Glutamatergic neuron (in vitro differentiated cells): ENCODE measurements around the gene ZBTB7C. TPM values are rescaled to one million over a fixed set of nuclear protein-coding genes. Genes with fewer than 3 reads are reported as not detected.
A peak's percentile ranks its signal among the peaks of the same experiment; 100 is the strongest.

ENCODE experiments used
- DNase-seq: peaks from one replicate; pipeline ENCODE4 v3.0.0; 2022
- H3K27ac Mint-ChIP-seq: one replicate; pipeline ENCODE4 v1.8.0; 2020; ENCODE audit warnings: mild to moderate bottlenecking, mixed read lengths, inconsistent platforms; ENCODE audit not compliant: unreplicated experiment
- H3K27me3 Mint-ChIP-seq: one replicate; pipeline ENCODE4 v1.8.0; 2020; ENCODE audit warnings: mild to moderate bottlenecking, moderate library complexity, mixed read lengths, inconsistent platforms; ENCODE audit not compliant: unreplicated experiment
- H3K36me3 Mint-ChIP-seq: one replicate; pipeline ENCODE4 v1.8.0; 2020; ENCODE audit warnings: mild to moderate bottlenecking, mixed read lengths, inconsistent platforms; ENCODE audit not compliant: unreplicated experiment
- H3K4me1 Mint-ChIP-seq: one replicate; pipeline ENCODE4 v1.8.0; 2020; ENCODE audit warnings: mild to moderate bottlenecking, low read depth, mixed read lengths, inconsistent platforms; ENCODE audit not compliant: unreplicated experiment
- H3K4me3 Mint-ChIP-seq: one replicate; pipeline ENCODE4 v1.8.0; 2020; ENCODE audit warnings: mild to moderate bottlenecking, mixed read lengths, inconsistent platforms; ENCODE audit not compliant: unreplicated experiment
- H3K9me3 Mint-ChIP-seq: one replicate; pipeline ENCODE4 v1.8.0; 2020; ENCODE audit warnings: mild to moderate bottlenecking, moderate library complexity, mixed read lengths, inconsistent platforms; ENCODE audit not compliant: unreplicated experiment
- total RNA-seq: library from RNA; stranded (reverse); fragmentation: NEBNext Ultra II Directional; extraction: Animal tissue kit (Norgen Biotek cat#: 25700); gene quantifications from one replicate; pipeline ENCODE4 v1.2.1, GENCODE V29; 2021; ENCODE audit not compliant: unreplicated experiment
- TF ChIP-seq, protein P1 (sequence below): fragments of 200-600 bp; sonication (generic); IDR thresholded peaks from one replicate; pipeline ENCODE4 v1.5.0; 2021; ENCODE audit not compliant: partially characterized antibody, unreplicated experiment

ZBTB7C gene
- total RNA-seq, 1 donor from 2014 or later = 10.6 TPM

- H3K27me3 Mint-ChIP-seq = peaks cover 8% of the 10 kb centered on the region
- peaks cover 39% of the 10 kb centered on the region for H3K4me1 Mint-ChIP-seq
- TF ChIP-seq, protein P1, sequence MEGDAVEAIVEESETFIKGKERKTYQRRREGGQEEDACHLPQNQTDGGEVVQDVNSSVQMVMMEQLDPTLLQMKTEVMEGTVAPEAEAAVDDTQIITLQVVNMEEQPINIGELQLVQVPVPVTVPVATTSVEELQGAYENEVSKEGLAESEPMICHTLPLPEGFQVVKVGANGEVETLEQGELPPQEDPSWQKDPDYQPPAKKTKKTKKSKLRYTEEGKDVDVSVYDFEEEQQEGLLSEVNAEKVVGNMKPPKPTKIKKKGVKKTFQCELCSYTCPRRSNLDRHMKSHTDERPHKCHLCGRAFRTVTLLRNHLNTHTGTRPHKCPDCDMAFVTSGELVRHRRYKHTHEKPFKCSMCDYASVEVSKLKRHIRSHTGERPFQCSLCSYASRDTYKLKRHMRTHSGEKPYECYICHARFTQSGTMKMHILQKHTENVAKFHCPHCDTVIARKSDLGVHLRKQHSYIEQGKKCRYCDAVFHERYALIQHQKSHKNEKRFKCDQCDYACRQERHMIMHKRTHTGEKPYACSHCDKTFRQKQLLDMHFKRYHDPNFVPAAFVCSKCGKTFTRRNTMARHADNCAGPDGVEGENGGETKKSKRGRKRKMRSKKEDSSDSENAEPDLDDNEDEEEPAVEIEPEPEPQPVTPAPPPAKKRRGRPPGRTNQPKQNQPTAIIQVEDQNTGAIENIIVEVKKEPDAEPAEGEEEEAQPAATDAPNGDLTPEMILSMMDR = no peak
These were observed 413.1 kb downstream of the ZBTB7C start for GRCh38 chr18:47996091-47996541.

DNA sequence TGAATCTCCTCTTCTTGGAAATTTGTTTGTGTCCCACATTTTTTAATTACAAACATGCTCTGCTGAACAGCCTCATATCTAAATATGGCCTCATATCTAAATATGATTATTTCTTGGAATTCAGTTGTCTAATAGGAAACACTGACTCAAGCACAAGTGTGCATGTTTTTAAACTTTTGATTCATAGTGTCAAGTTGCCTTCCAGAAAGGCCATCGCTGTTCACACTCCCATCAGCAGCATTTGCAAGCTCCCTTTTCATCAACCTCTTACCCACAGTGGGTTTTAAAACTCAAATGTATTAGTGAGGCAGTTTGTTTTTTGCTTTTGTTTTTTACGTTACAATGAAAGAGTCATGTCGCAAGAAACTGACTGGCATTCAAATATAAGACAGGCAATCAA lies 413.5 kb downstream of the ZBTB7C start:
- no peaks in the 10 kb centered on the region for H3K36me3 Mint-ChIP-seq
- H3K9me3 Mint-ChIP-seq = peaks cover 10% of the 10 kb centered on the region
- H3K4me1 Mint-ChIP-seq = peaks cover 43% of the 10 kb centered on the region
- peak overlapping the region; percentile 2 for H3K4me3 Mint-ChIP-seq
- peak overlapping the region; percentile 85 for H3K27ac Mint-ChIP-seq
- TF ChIP-seq, protein P1 = no peak
- no peak for DNase-seq
- H3K27me3 Mint-ChIP-seq = peaks cover 9% of the 10 kb centered on the region

More at GRCh38 chr18:47996091-47996541, 413.1 kb downstream of the ZBTB7C start:
- peaks cover 8% of the 10 kb centered on the region for H3K9me3 Mint-ChIP-seq
- peak overlapping the region; percentile 85 for H3K27ac Mint-ChIP-seq
- DNase-seq = no peak
- peak overlapping the region; percentile 2 for H3K4me3 Mint-ChIP-seq
- no peaks in the 10 kb centered on the region for H3K36me3 Mint-ChIP-seq

DNA sequence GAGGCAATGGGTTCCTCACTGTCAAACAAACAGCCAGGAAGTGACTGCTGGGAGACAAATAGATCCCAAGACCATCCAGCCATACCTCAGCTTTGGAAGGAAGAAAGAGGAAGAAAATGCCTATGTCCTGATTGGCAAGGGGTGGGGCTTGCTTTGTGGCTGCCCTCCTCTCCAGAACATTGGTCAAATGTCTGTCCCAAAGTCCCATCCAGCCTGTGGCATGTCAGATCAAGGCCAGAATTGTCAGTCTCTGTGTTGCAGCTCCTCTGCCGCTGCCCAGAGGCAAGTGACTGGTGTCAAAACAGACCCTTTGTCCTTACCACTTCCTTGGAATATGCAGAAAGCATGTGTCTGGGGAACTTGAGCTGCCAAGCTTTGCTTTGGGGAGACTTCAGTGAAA lies 415.8 kb downstream of the ZBTB7C start:
- no peak for DNase-seq
- no peak overlapping the region for H3K4me3 Mint-ChIP-seq
- H3K27me3 Mint-ChIP-seq = peaks cover 14% of the 10 kb centered on the region
- peaks cover 49% of the 10 kb centered on the region for H3K4me1 Mint-ChIP-seq
- no peaks in the 10 kb centered on the region for H3K36me3 Mint-ChIP-seq
- H3K27ac Mint-ChIP-seq = peak overlapping the region; percentile 5
- TF ChIP-seq, protein P1 = no peak
- peaks cover 10% of the 10 kb centered on the region for H3K9me3 Mint-ChIP-seq

- H3K9me3 Mint-ChIP-seq = peaks cover 10% of the 10 kb centered on the region
- peaks cover 49% of the 10 kb centered on the region for H3K4me1 Mint-ChIP-seq
- H3K4me3 Mint-ChIP-seq = no peak overlapping the region
- TF ChIP-seq, protein P1 = no peak
- peaks cover 14% of the 10 kb centered on the region for H3K27me3 Mint-ChIP-seq
- no peaks in the 10 kb centered on the region for H3K36me3 Mint-ChIP-seq
- no peak for DNase-seq
- no peak overlapping the region for H3K27ac Mint-ChIP-seq
These were observed 416.2 kb downstream of the ZBTB7C start for GRCh38 chr18:47992976-47993375.

DNA sequence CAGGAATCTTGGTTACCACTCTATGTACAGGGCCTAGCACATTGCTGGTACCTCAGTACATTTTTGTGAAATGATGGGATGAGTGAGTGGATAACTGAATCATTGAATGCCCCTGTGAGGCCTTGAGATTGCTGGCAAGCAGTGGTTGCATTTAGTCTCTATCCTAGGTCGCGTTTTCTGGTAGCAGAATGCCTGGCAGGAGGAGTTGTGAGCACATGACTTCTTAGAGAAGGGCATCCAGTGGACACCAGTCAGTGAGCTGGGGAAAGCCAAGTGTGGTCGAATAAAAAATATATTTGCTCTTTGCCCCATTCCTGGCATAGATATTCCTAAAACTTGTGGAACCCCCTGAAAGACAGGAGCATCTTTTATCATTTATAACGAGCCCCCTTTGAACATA lies 416.9 kb downstream of the ZBTB7C start:
- H3K27me3 Mint-ChIP-seq = peaks cover 16% of the 10 kb centered on the region

More for the DNA sequence above, 416.9 kb downstream of the ZBTB7C start:
- H3K9me3 Mint-ChIP-seq = peaks cover 11% of the 10 kb centered on the region
- H3K27ac Mint-ChIP-seq = no peak overlapping the region
- TF ChIP-seq, protein P1 = no peak
- H3K4me3 Mint-ChIP-seq = no peak overlapping the region
- H3K36me3 Mint-ChIP-seq = no peaks in the 10 kb centered on the region
- DNase-seq = no peak
- H3K4me1 Mint-ChIP-seq = peaks cover 47% of the 10 kb centered on the region
